SK-N-SH (cell line): ENCODE results near the gene KIF25. TPM values are rescaled to one million over a fixed set of nuclear protein-coding genes. Genes with fewer than 3 reads are reported as not detected.

Experiments
- CTCF ChIA-PET: fragments of 300-600, 350-600 bp; formaldehyde crosslinking; extraction: SDS; loops from one replicate; lab custom pipeline; 2021; lab: Yijun Ruan, JAX
- POLR2A ChIA-PET: fragments of 350-600 bp; sonication (Branson Sonifier 250); formaldehyde crosslinking; extraction: SDS; loops from one replicate; lab custom pipeline; 2020; ENCODE audit warnings: antibody characterized with exemption, inconsistent platforms; lab: Yijun Ruan, JAX
- DNase-seq: peaks from one replicate; pipeline ENCODE4 v3.0.0; 2012
- H2AFZ ChIP-seq: fragments of 200-600 bp; sonication (generic); 2 replicates; pipeline ENCODE4 v1.8.1; 2016; ENCODE audit warnings: antibody characterized with exemption, mild to moderate bottlenecking, low read depth
- H3F3A ChIP-seq: fragments of 200-600 bp; sonication (generic); replicated peaks from 2 replicates; pipeline ENCODE3; 2016; ENCODE audit warnings: antibody characterized with exemption, mild to moderate bottlenecking; ENCODE audit not compliant: insufficient read depth
- H3K27ac ChIP-seq, 2 experiments: fragments of 200-500 bp in 1 of 2; fragments of 200-600 bp in 1 of 2; sonication (Bioruptor generic) in 1 of 2; sonication (generic), shearing (Covaris generic) in 1 of 2; 2 replicates each; pipeline versions ENCODE4 v1.5.1 to v1.6.1; 2014 to 2016; ENCODE audit warnings: low read depth in 2 of 2, inconsistent platforms in 1 of 2, low read length in 1 of 2, mild to moderate bottlenecking in 1 of 2, mixed read lengths in 1 of 2
- H3K27me3 ChIP-seq: fragments of 200-600 bp; sonication (generic), shearing (Covaris generic); 2 replicates; pipeline ENCODE4 v1.6.1; 2016; ENCODE audit warnings: mixed run types; ENCODE audit not compliant: insufficient read depth
- H3K36me3 ChIP-seq, 2 experiments: fragments of 200-500 bp in 1 of 2; fragments of 200-600 bp in 1 of 2; sonication (Bioruptor generic) in 1 of 2; sonication (generic) in 1 of 2; replicated peaks in 1 of 2; 2 replicates each; pipeline versions ENCODE3 to v1.5.1; 2014 to 2016; ENCODE audit warnings: low read length in 1 of 2, mild to moderate bottlenecking in 1 of 2; ENCODE audit not compliant: insufficient read depth in 2 of 2, control insufficient read depth in 1 of 2
- H3K4me1 ChIP-seq, 2 experiments: fragments of 200-500 bp in 1 of 2; fragments of 200-600 bp in 1 of 2; sonication (Bioruptor generic) in 1 of 2; sonication (generic), shearing (Covaris generic) in 1 of 2; 2 replicates each; pipeline versions ENCODE4 v1.5.1 to v1.6.1; 2014 to 2016; ENCODE audit warnings: low read depth in 1 of 2, low read length in 1 of 2, mixed run types in 1 of 2; ENCODE audit not compliant: insufficient read depth in 2 of 2, control insufficient read depth in 1 of 2
- H3K4me2 ChIP-seq: fragments of 200-600 bp; sonication (generic), shearing (Covaris generic); 2 replicates; pipeline ENCODE4 v1.6.1; 2017; ENCODE audit warnings: mixed run types
- H3K4me3 ChIP-seq, 2 experiments: fragments of 200-500 bp in 1 of 2; fragments of 200-600 bp in 1 of 2; sonication (Bioruptor generic) in 1 of 2; sonication (generic), shearing (Covaris generic) in 1 of 2; 2 replicates each; pipeline versions ENCODE4 v1.5.1 to v1.8.1; 2014 to 2016; ENCODE audit warnings: low read depth in 2 of 2, inconsistent platforms in 1 of 2, low read length in 1 of 2, mild to moderate bottlenecking in 1 of 2, mixed read lengths in 1 of 2, moderate library complexity in 1 of 2
- H3K79me2 ChIP-seq: fragments of 200-600 bp; sonication (generic); 2 replicates; pipeline ENCODE4 v1.8.1; 2017; ENCODE audit warnings: mild to moderate bottlenecking; ENCODE audit not compliant: insufficient read depth
- H3K9ac ChIP-seq: fragments of 200-600 bp; sonication (generic); 2 replicates; pipeline ENCODE4 v1.6.1; 2017; ENCODE audit warnings: mixed run types
- H3K9me2 ChIP-seq: fragments of 200-600 bp; sonication (generic); 2 replicates; pipeline ENCODE4 v1.6.1; 2017; ENCODE audit warnings: mixed run types
- H3K9me3 ChIP-seq: fragments of 200-600 bp; sonication (generic); 2 replicates; pipeline ENCODE4 v1.6.1; 2017; ENCODE audit warnings: mixed run types, mild to moderate bottlenecking, moderate library complexity
- H4K20me1 ChIP-seq: fragments of 200-600 bp; sonication (generic); 2 replicates; pipeline ENCODE4 v1.6.1; 2017; ENCODE audit warnings: mild to moderate bottlenecking, mixed run types; ENCODE audit not compliant: insufficient read depth
- CTCF ChIP-seq: fragments of 200-600 bp; sonication (generic); IDR thresholded peaks from 2 replicates; pipeline ENCODE4 v1.6.1; 2017; ENCODE audit warnings: antibody characterized with exemption, mild to moderate bottlenecking, moderate library complexity
- ELF1 ChIP-seq: IDR thresholded peaks from 2 replicates; pipeline ENCODE4 v1.4.0; 2012
- EZH2phosphoT487 ChIP-seq: fragments of 200-600 bp; sonication (generic); IDR thresholded peaks from 2 replicates; pipeline ENCODE4 v1.6.1; 2017; ENCODE audit warnings: low read depth, mixed run types, mild to moderate bottlenecking, antibody characterized with exemption, moderate library complexity, borderline replicate concordance
- GABPA ChIP-seq: IDR thresholded peaks from 2 replicates; pipeline ENCODE4 v1.4.0; 2012; ENCODE audit warnings: low read depth, mild to moderate bottlenecking
- IRF3 ChIP-seq: fragments of 150-350 bp; IDR thresholded peaks from 2 replicates; pipeline ENCODE4 v1.6.1; 2016; ENCODE audit warnings: mild to moderate bottlenecking, low read depth, low read length
- NRF1 ChIP-seq: IDR thresholded peaks from 2 replicates; pipeline ENCODE4 v1.6.1; 2012; ENCODE audit warnings: low read depth, mild to moderate bottlenecking, low read length
- PBX3 ChIP-seq: IDR thresholded peaks from 2 replicates; pipeline ENCODE4; 2012
- POLR2AphosphoS5 ChIP-seq: IDR thresholded peaks from 2 replicates; pipeline ENCODE4 v1.6.1; 2012; ENCODE audit warnings: low read depth, low read length
- RXRA ChIP-seq: IDR thresholded peaks from 2 replicates; pipeline ENCODE4 v1.4.0; 2012; ENCODE audit warnings: low read depth, mild to moderate bottlenecking, borderline replicate concordance
- SIN3A ChIP-seq: IDR thresholded peaks from 2 replicates; pipeline ENCODE4 v1.6.1; 2012; ENCODE audit warnings: low read depth, mild to moderate bottlenecking, low read length, moderate library complexity, borderline replicate concordance
- TCF12 ChIP-seq: IDR thresholded peaks from 2 replicates; pipeline ENCODE4 v1.4.0; 2012
- TEAD4 ChIP-seq: IDR thresholded peaks from 2 replicates; pipeline ENCODE4 v1.4.0; 2012; ENCODE audit warnings: mild to moderate bottlenecking, borderline replicate concordance; ENCODE audit not compliant: insufficient read depth
- USF2 ChIP-seq: fragments of 150-350 bp; IDR thresholded peaks from 2 replicates; pipeline ENCODE4 v1.6.1; 2017; ENCODE audit warnings: antibody characterized with exemption, low read length, low read depth, borderline replicate concordance
- WGBS: methylation state at CpG from one replicate; pipeline ENCODE4 v1.1.6; 2017; ENCODE audit warnings: low lambda C conversion rate; 5-methylcytosine and 5-hydroxymethylcytosine counted together
- polyA plus RNA-seq, 3 experiments: library from polyadenylated mRNA; depleted of rRNA; stranded (reverse); fragments of >200 nt; gene quantifications; 2 replicates each; pipeline ENCODE4 v1.2.3, GENCODE V29; 2012
- TF ChIP-seq, protein P1 (sequence below): IDR thresholded peaks from 2 replicates; pipeline ENCODE4 v1.6.1; 2012; ENCODE audit warnings: mild to moderate bottlenecking, low read depth, low read length, moderate library complexity
- TF ChIP-seq, protein P2 (sequence below): IDR thresholded peaks from 2 replicates; pipeline ENCODE4 v1.4.0; 2012; ENCODE audit warnings: low read depth, borderline replicate concordance

KIF25 gene
- polyA plus RNA-seq, 1 of the 3 experiments (the other 2 are of a cell fraction), result not detected

- POLR2A ChIA-PET, result interaction anchor here (0.5 kb wide), 1 partner anchor 107 kb away, joined by 4 read pairs; no protein-coding TSS in a partner anchor
- Histone ChIP-seq H3F3A (no peaks in the 10 kb centered on the region), H3K9ac (no peak overlapping the region), H3K9me3 (no peaks in the 10 kb centered on the region), H3K36me3 (no peaks in the 10 kb centered on the region), H3K4me3 (no peak overlapping the region), H3K27ac (no peak overlapping the region), H3K4me1 (no peaks in the 10 kb centered on the region), H4K20me1 (no peaks in the 10 kb centered on the region), H2AFZ (no peak overlapping the region), H3K9me2 (no peaks in the 10 kb centered on the region), H3K4me2 (no peak overlapping the region), H3K27me3 (no peaks in the 10 kb centered on the region), H3K79me2 (no peaks in the 10 kb centered on the region)
- TF ChIP-seq POLR2AphosphoS5 (no peak), GABPA (no peak), IRF3 (no peak), USF2 (no peak), EZH2phosphoT487 (no peak), ELF1 (no peak), TEAD4 (no peak), TCF12 (no peak), RXRA (no peak), SIN3A (no peak), PBX3 (no peak), NRF1 (no peak), CTCF (no peak)
- TF ChIP-seq, protein P1, sequence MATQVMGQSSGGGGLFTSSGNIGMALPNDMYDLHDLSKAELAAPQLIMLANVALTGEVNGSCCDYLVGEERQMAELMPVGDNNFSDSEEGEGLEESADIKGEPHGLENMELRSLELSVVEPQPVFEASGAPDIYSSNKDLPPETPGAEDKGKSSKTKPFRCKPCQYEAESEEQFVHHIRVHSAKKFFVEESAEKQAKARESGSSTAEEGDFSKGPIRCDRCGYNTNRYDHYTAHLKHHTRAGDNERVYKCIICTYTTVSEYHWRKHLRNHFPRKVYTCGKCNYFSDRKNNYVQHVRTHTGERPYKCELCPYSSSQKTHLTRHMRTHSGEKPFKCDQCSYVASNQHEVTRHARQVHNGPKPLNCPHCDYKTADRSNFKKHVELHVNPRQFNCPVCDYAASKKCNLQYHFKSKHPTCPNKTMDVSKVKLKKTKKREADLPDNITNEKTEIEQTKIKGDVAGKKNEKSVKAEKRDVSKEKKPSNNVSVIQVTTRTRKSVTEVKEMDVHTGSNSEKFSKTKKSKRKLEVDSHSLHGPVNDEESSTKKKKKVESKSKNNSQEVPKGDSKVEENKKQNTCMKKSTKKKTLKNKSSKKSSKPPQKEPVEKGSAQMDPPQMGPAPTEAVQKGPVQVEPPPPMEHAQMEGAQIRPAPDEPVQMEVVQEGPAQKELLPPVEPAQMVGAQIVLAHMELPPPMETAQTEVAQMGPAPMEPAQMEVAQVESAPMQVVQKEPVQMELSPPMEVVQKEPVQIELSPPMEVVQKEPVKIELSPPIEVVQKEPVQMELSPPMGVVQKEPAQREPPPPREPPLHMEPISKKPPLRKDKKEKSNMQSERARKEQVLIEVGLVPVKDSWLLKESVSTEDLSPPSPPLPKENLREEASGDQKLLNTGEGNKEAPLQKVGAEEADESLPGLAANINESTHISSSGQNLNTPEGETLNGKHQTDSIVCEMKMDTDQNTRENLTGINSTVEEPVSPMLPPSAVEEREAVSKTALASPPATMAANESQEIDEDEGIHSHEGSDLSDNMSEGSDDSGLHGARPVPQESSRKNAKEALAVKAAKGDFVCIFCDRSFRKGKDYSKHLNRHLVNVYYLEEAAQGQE, result no peak
- TF ChIP-seq, protein P2, sequence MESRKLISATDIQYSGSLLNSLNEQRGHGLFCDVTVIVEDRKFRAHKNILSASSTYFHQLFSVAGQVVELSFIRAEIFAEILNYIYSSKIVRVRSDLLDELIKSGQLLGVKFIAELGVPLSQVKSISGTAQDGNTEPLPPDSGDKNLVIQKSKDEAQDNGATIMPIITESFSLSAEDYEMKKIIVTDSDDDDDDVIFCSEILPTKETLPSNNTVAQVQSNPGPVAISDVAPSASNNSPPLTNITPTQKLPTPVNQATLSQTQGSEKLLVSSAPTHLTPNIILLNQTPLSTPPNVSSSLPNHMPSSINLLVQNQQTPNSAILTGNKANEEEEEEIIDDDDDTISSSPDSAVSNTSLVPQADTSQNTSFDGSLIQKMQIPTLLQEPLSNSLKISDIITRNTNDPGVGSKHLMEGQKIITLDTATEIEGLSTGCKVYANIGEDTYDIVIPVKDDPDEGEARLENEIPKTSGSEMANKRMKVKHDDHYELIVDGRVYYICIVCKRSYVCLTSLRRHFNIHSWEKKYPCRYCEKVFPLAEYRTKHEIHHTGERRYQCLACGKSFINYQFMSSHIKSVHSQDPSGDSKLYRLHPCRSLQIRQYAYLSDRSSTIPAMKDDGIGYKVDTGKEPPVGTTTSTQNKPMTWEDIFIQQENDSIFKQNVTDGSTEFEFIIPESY, result no peak
- no peak for DNase-seq
- CTCF ChIA-PET, result interaction anchor here (0.9 to 1.3 kb wide), 3 partner anchors 14 to 42 kb away, joined by 3 read pairs; no protein-coding TSS in a partner anchor
- WGBS, result 74% methylated on average over 22 of the region's 24 CpGs
These were observed 83.1 kb downstream of the KIF25 start for GRCh38 chr6:168080393-168081077.
